GM21447 (cell line): Measurements from ENCODE around the gene MAP2K3.

Experiments
- ATAC-seq: cut with Tn5 transposase; IDR thresholded peaks from one replicate; pipeline ENCODE4 v1.9.1; 2021; ENCODE audit not compliant: unreplicated experiment

The MAP2K3 gene

GRCh38 chr17:21282231-21282630 is 2.3 kb upstream of the MAP2K3 start:
- ATAC-seq, result no peak

- ATAC-seq, result no peak
Measured at GRCh38 chr17:21282850-21283249, 1.7 kb upstream of the MAP2K3 start.

- peak; percentile 11 for ATAC-seq
Measured at GRCh38 chr17:21283482-21284318, 811 bp upstream of the MAP2K3 start.

- no peak for ATAC-seq
Measured at GRCh38 chr17:21285164-21286065, 904 bp downstream of the MAP2K3 start.

GRCh38 chr17:21286066-21286770 is 1.7 kb downstream of the MAP2K3 start:
- no peak for ATAC-seq

- ATAC-seq, result no peak
Measured at GRCh38 chr17:21286909-21287702, 2.6 kb downstream of the MAP2K3 start.

- ATAC-seq, result peak; percentile 35
Measured at GRCh38 chr17:21287703-21288449, 3.4 kb downstream of the MAP2K3 start.

- peak; percentile 15 for ATAC-seq
Measured at GRCh38 chr17:21288571-21289017, 4.1 kb downstream of the MAP2K3 start.

GRCh38 chr17:21289175-21289901 is 4.8 kb downstream of the MAP2K3 start:
- ATAC-seq, result no peak

GRCh38 chr17:21289902-21290571 is 5.5 kb downstream of the MAP2K3 start:
- ATAC-seq, result no peak

- no peak for ATAC-seq
Measured at GRCh38 chr17:21291357-21291756, 6.8 kb downstream of the MAP2K3 start.

- ATAC-seq, result no peak
Measured at GRCh38 chr17:21291862-21292261, 7.4 kb downstream of the MAP2K3 start.

GRCh38 chr17:21292867-21293830 is 8.6 kb downstream of the MAP2K3 start:
- ATAC-seq, result no peak

- no peak for ATAC-seq
Measured at GRCh38 chr17:21293831-21294210, 9.3 kb downstream of the MAP2K3 start.

- no peak for ATAC-seq
Measured at GRCh38 chr17:21294321-21295035, 10.0 kb downstream of the MAP2K3 start.

- ATAC-seq, result no peak
Measured at GRCh38 chr17:21295036-21295952, 10.8 kb downstream of the MAP2K3 start.
